Ovary (tissue), 9 donors: Measurements from ENCODE around the gene SLC25A41. TPM values are rescaled to one million over a fixed set of nuclear protein-coding genes. Genes with fewer than 3 reads are reported as not detected.

Source experiments
- DNase-seq, 5 donors: peaks; one replicate each; pipeline ENCODE4 v3.0.0-alpha.2; 2019 to 2020
- H3K27ac ChIP-seq, 2 donors: fragments of 200-600 bp; one replicate each; pipeline versions ENCODE4 v1.5.1 to v1.8.0; 2019 to 2022
- H3K27me3 ChIP-seq: fragments of 200-600 bp; one replicate; pipeline ENCODE4 v1.8.0; 2022
- H3K36me3 ChIP-seq: fragments of 200-600 bp; sonication (generic); one replicate; pipeline ENCODE4 v1.5.1; 2019
- H3K4me1 ChIP-seq: one replicate; pipeline ENCODE4 v1.8.1; 2013; ENCODE audit warnings: mild to moderate bottlenecking, moderate library complexity; ENCODE audit not compliant: insufficient read depth
- H3K4me3 ChIP-seq: fragments of 200-600 bp; sonication (generic); one replicate; pipeline ENCODE4 v1.5.1; 2017
- H3K9me3 ChIP-seq, 2 donors: fragments of 200-600 bp in 1 of 2; sonication (generic) in 1 of 2; one replicate each; pipeline versions ENCODE4 v1.5.1 to v1.8.1; 2013 to 2019; ENCODE audit warnings: mild to moderate bottlenecking in 1 of 2, moderate library complexity in 1 of 2
- EP300 ChIP-seq: sonication (generic); formaldehyde crosslinking; IDR thresholded peaks from one replicate; pipeline ENCODE4 v1.6.1; 2017; ENCODE audit warnings: antibody characterized with exemption
- POLR2A ChIP-seq: fragments of 450-650 bp; IDR thresholded peaks from one replicate; pipeline ENCODE4 v1.6.1; 2017; ENCODE audit warnings: antibody characterized with exemption, mild to moderate bottlenecking, moderate library complexity
- WGBS, 3 donors: extraction: QIAGEN DNeasy Blood & Tissue Kit in 1 of 3; methylation state at CpG; one replicate each; pipeline versions ENCODE4 v1.1.5 to v1.1.7; 2013 to 2017; 5-methylcytosine and 5-hydroxymethylcytosine counted together
- intact Hi-C, 4 donors: fragments of 100-400 bp; cut with DNase I; formaldehyde crosslinking; loops; one replicate each; pipeline versions ENCODE4 v1.11.0 to v1.15.1; 2022 to 2023
- polyA plus RNA-seq, 2 donors: library from polyadenylated mRNA; stranded (reverse); fragments of 200-250 nt in 1 of 2; fragments of 350-450 nt in 1 of 2; fragmentation: Illumina TruSeq in 1 of 2; extraction: RNeasy Lipid Tissue Mini Kit (QIAGEN cat#74804) in 1 of 2; gene quantifications; one replicate each; pipeline ENCODE4 v1.2.3, GENCODE V29; 2013 to 2014
- total RNA-seq, 7 donors: library from RNA; depleted of rRNA in 2 of 7; stranded (reverse); fragments of >200 nt in 2 of 7; fragmentation: NEBNext Ultra II Directional in 3 of 7; extraction: Animal tissue kit (Norgen Biotek cat#: 25700) in 3 of 7; gene quantifications; one replicate each; pipeline versions ENCODE4 v1.1.0 to v1.2.4, GENCODE V29; 2016 to 2023
- TF ChIP-seq, protein P1 (sequence below), 3 donors: fragments of 450-650 bp in 2 of 3; fragments of 200-600 bp in 1 of 3; IDR thresholded peaks; one replicate each; pipeline versions ENCODE4 v1.5.1 to v1.8.0; 2016 to 2022; ENCODE audit warnings: antibody characterized with exemption in 3 of 3, mild to moderate bottlenecking in 1 of 3
- donor health status: DM: no; HTN: no; CAD: no; lungs with moderate emphysema.
- donor health status: DM: no; HTN: no; CAD: no.
- donor health status: Bipolar disorder and iron deficiency.
- donor health status: DM: yes; HTN: yes; CAD: no.
- donor health status: DM: no; HTN: no; CAD: no.
- donor health status: DM: yes; HTN: yes; CAD: no.

Gene SLC25A41
- total and polyA plus RNA-seq, 9 donors: 0.20 to 0.52 (median 0.40) TPM; not detected in 5

GRCh38 chr19:6465006-6465405 is 31.4 kb upstream of the SLC25A41 start:
- DNase-seq: no peak
- Histone ChIP-seq H3K27ac (no peak overlapping the region), H3K36me3 (no peaks in the 10 kb centered on the region), H3K4me3 (peak overlapping the region; percentile 31), H3K27me3 (no peaks in the 10 kb centered on the region), H3K4me1 (peaks cover 1% of the 10 kb centered on the region), H3K9me3 (no peaks in the 10 kb centered on the region)
- no peak for TF ChIP-seq EP300
- TF ChIP-seq, protein P1, sequence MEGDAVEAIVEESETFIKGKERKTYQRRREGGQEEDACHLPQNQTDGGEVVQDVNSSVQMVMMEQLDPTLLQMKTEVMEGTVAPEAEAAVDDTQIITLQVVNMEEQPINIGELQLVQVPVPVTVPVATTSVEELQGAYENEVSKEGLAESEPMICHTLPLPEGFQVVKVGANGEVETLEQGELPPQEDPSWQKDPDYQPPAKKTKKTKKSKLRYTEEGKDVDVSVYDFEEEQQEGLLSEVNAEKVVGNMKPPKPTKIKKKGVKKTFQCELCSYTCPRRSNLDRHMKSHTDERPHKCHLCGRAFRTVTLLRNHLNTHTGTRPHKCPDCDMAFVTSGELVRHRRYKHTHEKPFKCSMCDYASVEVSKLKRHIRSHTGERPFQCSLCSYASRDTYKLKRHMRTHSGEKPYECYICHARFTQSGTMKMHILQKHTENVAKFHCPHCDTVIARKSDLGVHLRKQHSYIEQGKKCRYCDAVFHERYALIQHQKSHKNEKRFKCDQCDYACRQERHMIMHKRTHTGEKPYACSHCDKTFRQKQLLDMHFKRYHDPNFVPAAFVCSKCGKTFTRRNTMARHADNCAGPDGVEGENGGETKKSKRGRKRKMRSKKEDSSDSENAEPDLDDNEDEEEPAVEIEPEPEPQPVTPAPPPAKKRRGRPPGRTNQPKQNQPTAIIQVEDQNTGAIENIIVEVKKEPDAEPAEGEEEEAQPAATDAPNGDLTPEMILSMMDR (IDR thresholded peaks at IDR 0.05): no peak
- TF ChIP-seq POLR2A: no peak
- WGBS, 3 donors: 34 to 48% (median 47%) methylated on average over 9 of the region's 9 CpGs
- intact Hi-C loops: no loop called here

- WGBS, 3 donors: 4 to 5% (median 5%) methylated on average over 44 to 65 of the region's 65 CpGs
- Histone ChIP-seq H3K36me3 (no peaks in the 10 kb centered on the region), H3K4me3 (peak within 1 kb of the TSS; percentile 31), H3K4me1 (peaks cover 1% of the 10 kb centered on the region), H3K27ac (no peak within 1 kb of the TSS), H3K9me3 (no peaks in the 10 kb centered on the region), H3K27me3 (no peaks in the 10 kb centered on the region)
- DNase-seq: peak in 2 of 5 donors; percentile 31 to 42
- intact Hi-C loops: no loop called here
- TF ChIP-seq EP300 (no peak), POLR2A (no peak)
- TF ChIP-seq, protein P1 (IDR thresholded peaks at IDR 0.05): no peak
Observed at GRCh38 chr19:6464070-6464873, 30.7 kb upstream of the SLC25A41 start, which contains the start of gene CRB3. CRB3 (plus strand) TSS chr19:6464271; CDS start chr19:6464702, 431 bp downstream.

DNA sequence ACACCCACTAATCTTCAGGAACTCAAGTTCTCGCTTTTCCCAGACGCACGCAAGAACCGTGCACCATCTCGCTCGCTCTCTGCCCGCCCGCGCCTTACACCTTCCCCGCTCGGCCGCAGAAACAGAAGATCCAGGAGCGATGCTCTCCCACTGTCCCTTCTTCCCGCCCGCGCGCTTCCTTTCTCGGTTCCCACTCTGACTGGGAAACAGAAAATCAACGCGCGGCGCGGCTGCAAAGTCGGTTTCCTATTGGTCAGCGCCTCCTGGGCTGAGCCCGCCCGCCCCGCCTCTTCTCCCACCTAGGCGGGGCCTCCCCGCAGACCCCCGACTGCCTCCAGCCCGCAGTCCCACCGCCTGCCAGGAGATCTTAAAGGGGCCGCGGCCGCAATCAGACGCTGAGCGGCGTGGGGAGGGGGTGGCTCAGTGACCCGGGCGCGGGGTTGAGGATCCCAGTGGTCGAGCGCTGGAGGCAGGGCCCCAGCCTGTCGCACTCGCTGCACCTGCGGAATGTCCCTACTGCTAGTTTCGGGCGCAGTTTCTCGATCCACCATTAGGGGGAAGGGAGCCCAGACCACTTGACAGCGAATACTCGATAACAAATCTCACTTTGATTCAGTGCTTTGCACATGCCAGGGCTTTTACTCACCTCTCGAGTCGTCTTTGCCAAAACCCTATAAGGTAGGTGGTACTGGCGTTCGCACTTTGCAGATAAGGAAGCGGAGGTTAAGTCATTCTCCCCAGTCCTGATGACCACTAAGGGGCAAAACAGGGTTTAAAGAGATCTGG is 26.7 kb upstream of the SLC25A41 start:
- 0 to 1% (median 1%) methylated on average over 44 to 57 of the region's 57 CpGs for WGBS, 3 donors
- peak; percentile 95 to 97 (median 96) for DNase-seq
- intact Hi-C loops: no loop called here
- TF ChIP-seq, protein P1 (IDR thresholded peaks at IDR 0.05): peak in 2 of 3 donors; percentile 70 to 80
- no peak for TF ChIP-seq EP300
- peaks cover 10% of the 10 kb centered on the region for H3K4me1 ChIP-seq
- H3K27me3 ChIP-seq: no peaks in the 10 kb centered on the region
- no peaks in the 10 kb centered on the region for H3K36me3 ChIP-seq
- no peak overlapping the region for H3K27ac ChIP-seq
- peak overlapping the region; percentile 76 for H3K4me3 ChIP-seq
- H3K9me3 ChIP-seq: no peaks in the 10 kb centered on the region

GRCh38 chr19:6459262-6460098 is 25.9 kb upstream of the SLC25A41 start, which contains the start of gene SLC25A23:
SLC25A23 (minus strand) TSS chr19:6459792; CDS start chr19:6459628, 164 bp downstream.
- TF ChIP-seq, protein P1 (IDR thresholded peaks at IDR 0.05): no peak
- TF ChIP-seq POLR2A (no peak), EP300 (no peak)
- Histone ChIP-seq H3K36me3 (no peaks in the 10 kb centered on the region), H3K27me3 (no peaks in the 10 kb centered on the region), H3K9me3 (peaks cover 0 to 2% of the 10 kb centered on the region in 2 donors), H3K4me1 (peaks cover 10% of the 10 kb centered on the region), H3K27ac (peak within 1 kb of the TSS; percentile 28 to 75), H3K4me3 (peak within 1 kb of the TSS; percentile 76)
- intact Hi-C loops: no loop called here
- DNase-seq: peak; percentile 59 to 77 (median 66)
- WGBS, 3 donors: 0 to 1% (median 1%) methylated on average over 34 to 70 of the region's 70 CpGs
